Mesodermal cell (in vitro differentiated cells): ENCODE measurements around the gene COL4A2.

ENCODE experiments used
- H3K27ac ChIP-seq: 2 replicates; pipeline ENCODE4 v1.7.0; 2013; ENCODE audit warnings: mild to moderate bottlenecking, low read depth, low read length, moderate library complexity; ENCODE audit not compliant: severe bottlenecking
- H3K36me3 ChIP-seq: 2 replicates; pipeline ENCODE4 v1.7.1; 2013; ENCODE audit warnings: mild to moderate bottlenecking, low read length, moderate library complexity; ENCODE audit not compliant: control insufficient read depth, insufficient read depth
- H3K4me1 ChIP-seq: one replicate; pipeline ENCODE4 v1.7.1; 2013; ENCODE audit warnings: mild to moderate bottlenecking, low read length; ENCODE audit not compliant: insufficient read depth, control insufficient read depth, poor library complexity, severe bottlenecking
- H3K4me3 ChIP-seq: 2 replicates; pipeline ENCODE4 v1.7.0; 2013; ENCODE audit warnings: low read length, control low read depth, mild to moderate bottlenecking; ENCODE audit not compliant: insufficient read depth, poor library complexity, severe bottlenecking; ENCODE audit errors: extremely low read depth
- H3K9me3 ChIP-seq: 2 replicates; pipeline ENCODE4 v1.7.1; 2013; ENCODE audit warnings: mild to moderate bottlenecking, low read length, moderate library complexity; ENCODE audit not compliant: control insufficient read depth
- WGBS, 2 experiments: methylation state at CpG; one replicate each; pipeline ENCODE4 v1.1.5; 2013; ENCODE audit warnings: missing lambda C conversion rate in 2 of 2; ENCODE audit not compliant: insufficient coverage in 2 of 2; 5-methylcytosine and 5-hydroxymethylcytosine counted together

COL4A2 gene

DNA sequence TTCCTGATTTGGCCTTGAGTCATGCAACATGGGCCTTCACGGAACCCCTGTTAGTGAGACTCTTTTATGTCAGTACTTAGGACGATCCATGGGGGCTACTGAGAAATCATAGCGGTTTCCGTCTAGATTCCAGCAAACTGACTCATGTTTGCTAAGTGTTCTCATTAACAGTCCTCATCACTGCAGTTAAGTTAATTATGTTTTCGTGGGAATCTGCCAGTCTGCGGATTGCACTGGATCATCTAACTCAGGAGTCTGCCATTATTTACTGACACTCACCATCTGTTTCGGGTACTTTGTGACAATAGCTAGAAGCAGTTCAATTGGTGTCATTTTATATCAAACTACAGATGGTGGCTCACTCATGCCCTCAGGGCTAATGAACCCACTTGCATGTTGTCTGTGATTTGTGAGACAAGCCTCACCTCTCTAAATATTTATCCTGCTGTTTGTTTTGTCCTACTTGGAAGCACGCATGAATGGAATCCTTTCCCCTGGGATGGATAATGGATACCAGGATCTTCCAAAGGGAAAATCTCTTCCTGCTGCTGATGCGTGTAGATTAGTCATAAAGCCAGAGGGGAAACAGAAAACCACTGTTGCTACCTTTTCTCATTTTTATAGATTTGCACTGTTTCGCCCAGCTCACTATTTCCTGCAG, 192.7 kb downstream of the COL4A2 start:
- Histone ChIP-seq H3K36me3 (peaks cover 99% of the 10 kb centered on the region), H3K4me1 (peaks cover 8% of the 10 kb centered on the region), H3K9me3 (no peaks in the 10 kb centered on the region), H3K4me3 (no peak overlapping the region), H3K27ac (no peak overlapping the region)
- WGBS, 2 experiments: 94 to 99% methylated on average over 8 to 10 of the region's 10 CpGs

DNA sequence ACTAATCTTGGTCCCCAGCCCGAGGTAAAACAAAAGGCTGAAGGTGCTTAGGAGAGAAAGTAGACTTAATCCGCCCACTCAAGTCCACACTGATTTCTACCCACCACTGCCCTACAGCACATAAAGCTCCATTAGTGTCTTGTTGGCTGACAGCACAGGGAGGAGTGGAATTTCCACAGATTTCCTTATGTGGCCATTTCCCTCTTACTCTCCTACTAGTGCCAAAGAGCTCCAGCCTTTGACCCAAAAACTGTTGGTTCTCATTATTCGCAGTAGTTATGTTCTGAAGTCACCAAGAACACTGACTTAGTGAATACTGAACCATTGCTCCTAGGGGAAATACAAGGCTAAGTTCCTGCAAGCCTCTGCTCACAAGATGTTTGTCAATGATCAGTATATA, 193.3 kb downstream of the COL4A2 start:
- H3K36me3 ChIP-seq: peaks cover 99% of the 10 kb centered on the region

DNA sequence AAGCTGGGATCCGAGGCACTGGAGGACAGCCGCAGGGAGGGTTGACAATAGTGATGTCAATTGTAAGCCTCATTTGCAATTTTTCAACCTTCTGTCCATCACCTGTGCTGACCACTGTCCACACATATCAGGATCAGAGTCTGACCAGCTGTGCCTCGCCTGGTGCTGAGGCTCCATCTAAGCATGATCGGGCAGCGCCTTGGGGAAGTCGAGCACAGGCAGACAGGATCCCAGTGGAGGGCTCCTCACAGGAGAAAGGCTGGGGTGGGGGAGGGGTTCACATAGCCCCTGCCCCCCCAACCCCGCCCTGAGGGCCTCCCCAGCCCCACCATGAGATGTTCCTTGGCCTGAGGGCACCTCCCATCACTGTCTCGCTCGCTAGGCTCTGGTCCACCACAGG, 194.1 kb downstream of the COL4A2 start:
- peaks cover 99% of the 10 kb centered on the region for H3K36me3 ChIP-seq
- 88 to 100% methylated on average over 1 to 6 of the region's 9 CpGs for WGBS, 2 experiments
- no peaks in the 10 kb centered on the region for H3K9me3 ChIP-seq
- no peak overlapping the region for H3K4me3 ChIP-seq
- no peak overlapping the region for H3K27ac ChIP-seq
- peaks cover 8% of the 10 kb centered on the region for H3K4me1 ChIP-seq

More for the DNA sequence above, 193.3 kb downstream of the COL4A2 start:
- peaks cover 8% of the 10 kb centered on the region for H3K4me1 ChIP-seq
- H3K9me3 ChIP-seq: no peaks in the 10 kb centered on the region
- H3K4me3 ChIP-seq: no peak overlapping the region
- 87 to 100% methylated on average over 1 to 2 of the region's 3 CpGs for WGBS, 2 experiments
- H3K27ac ChIP-seq: no peak overlapping the region

DNA sequence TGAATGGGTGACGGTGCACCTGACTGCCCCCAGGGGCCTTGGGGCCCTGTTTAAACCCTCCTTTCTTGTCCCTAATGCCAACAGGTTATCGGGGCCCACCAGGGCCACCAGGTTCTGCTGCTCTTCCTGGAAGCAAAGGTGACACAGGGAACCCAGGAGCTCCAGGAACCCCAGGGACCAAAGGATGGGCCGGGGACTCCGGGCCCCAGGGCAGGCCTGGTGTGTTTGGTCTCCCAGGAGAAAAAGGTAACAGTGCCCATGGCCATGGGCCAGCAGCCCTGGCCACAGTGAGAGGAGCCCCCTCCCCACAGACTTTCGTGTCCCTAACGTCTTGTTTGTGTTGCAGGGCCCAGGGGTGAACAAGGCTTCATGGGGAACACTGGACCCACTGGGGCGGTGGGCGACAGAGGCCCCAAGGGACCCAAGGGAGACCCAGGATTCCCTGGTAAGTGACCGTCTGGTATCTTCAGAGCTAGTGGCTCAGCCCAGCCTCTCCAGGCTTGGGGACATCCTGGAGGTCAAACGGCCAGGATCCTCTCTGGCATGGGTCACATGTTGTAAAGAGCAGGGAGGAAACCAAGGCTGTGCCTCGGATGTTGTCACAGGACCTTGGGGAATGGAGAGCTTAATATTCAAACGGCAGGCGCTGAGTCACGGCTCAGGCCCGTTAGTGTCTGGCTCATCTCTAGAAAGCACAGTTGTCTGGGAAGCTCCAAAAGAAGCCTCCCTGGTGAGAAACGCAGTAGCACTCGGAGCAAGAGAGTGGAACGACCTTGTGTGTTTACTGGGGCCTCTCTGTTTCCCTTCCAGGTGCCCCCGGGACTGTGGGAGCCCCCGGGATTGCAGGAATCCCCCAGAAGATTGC, 196.2 kb downstream of the COL4A2 start:
- no peak overlapping the region for H3K4me3 ChIP-seq
- peak overlapping the region; percentile 16 for H3K27ac ChIP-seq
- no peaks in the 10 kb centered on the region for H3K9me3 ChIP-seq
- H3K36me3 ChIP-seq: peaks cover 100% of the 10 kb centered on the region
- H3K4me1 ChIP-seq: peaks cover 6% of the 10 kb centered on the region
- 84 to 87% methylated on average over 16 to 17 of the region's 20 CpGs for WGBS, 2 experiments

DNA sequence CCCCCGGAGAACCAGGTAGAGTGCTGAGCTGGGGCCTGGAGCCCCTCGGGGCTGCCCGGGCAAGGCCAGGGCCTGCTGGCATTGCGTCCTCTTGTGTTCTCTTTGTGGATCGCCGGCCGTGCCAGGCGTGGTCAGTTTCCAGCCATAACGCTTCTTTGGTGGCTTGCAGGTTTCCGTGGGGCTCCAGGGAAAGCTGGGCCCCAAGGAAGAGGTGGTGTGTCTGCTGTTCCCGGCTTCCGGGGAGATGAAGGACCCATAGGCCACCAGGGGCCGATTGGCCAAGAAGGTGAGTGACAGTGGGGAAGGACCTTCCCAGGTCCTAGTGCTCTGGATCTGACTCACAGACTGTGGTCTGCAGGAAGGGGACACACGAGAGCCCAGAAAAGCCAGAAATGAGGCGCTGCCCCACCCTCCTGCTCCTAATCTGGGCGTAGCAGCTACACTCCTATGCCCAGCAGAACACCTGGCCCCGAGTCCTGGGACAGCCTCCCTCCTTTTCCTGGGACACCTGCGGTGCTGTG, 197.0 kb downstream of the COL4A2 start:
- peaks cover 100% of the 10 kb centered on the region for H3K36me3 ChIP-seq
- H3K4me1 ChIP-seq: peaks cover 4% of the 10 kb centered on the region
- H3K27ac ChIP-seq: peak overlapping the region; percentile 16
- no peak overlapping the region for H3K4me3 ChIP-seq
- H3K9me3 ChIP-seq: no peaks in the 10 kb centered on the region
- WGBS, 2 experiments: 93 to 97% methylated on average over 14 to 18 of the region's 18 CpGs

DNA sequence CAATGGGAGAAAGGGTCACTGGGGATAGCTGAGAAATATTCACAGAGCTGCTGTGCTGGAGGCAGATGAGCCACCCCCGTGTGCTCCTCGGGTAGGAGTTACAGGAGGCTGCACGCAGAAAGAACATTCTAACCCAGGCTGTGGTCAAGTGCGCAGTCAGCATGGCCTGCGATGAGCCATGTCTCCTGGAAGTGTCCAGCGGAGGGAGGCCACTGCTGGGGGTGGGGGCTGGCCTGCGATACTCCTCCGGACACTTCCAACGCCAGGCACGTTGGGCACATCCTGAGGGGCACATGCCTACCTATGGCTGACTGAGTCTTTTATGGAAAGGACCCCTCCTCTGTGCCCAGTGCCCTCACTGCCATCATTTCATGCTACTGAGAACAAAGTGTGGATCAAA, 198.5 kb downstream of the COL4A2 start:
- WGBS, 2 experiments: 95% methylated on average over 10 of the region's 10 CpGs
- Histone ChIP-seq H3K27ac (no peak overlapping the region), H3K4me1 (peaks cover 10% of the 10 kb centered on the region), H3K36me3 (peaks cover 99% of the 10 kb centered on the region), H3K4me3 (no peak overlapping the region), H3K9me3 (no peaks in the 10 kb centered on the region)

DNA sequence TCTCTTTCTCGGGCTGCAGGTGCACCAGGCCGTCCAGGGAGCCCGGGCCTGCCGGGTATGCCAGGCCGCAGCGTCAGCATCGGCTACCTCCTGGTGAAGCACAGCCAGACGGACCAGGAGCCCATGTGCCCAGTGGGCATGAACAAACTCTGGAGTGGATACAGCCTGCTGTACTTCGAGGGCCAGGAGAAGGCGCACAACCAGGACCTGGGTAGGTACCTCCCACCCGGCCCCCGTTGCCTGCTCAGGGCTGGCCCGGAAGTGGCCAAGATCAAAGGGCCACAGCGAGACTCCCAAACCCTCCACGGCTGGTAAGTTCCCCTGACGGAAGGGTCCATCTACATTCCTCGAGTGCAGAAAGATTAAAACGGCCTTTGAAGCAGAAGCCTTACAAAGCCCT, 199.3 kb downstream of the COL4A2 start:
- H3K4me1 ChIP-seq: peaks cover 10% of the 10 kb centered on the region
- no peaks in the 10 kb centered on the region for H3K9me3 ChIP-seq
- H3K27ac ChIP-seq: no peak overlapping the region
- no peak overlapping the region for H3K4me3 ChIP-seq
- peaks cover 99% of the 10 kb centered on the region for H3K36me3 ChIP-seq
- 97 to 98% methylated on average over 16 to 18 of the region's 18 CpGs for WGBS, 2 experiments

DNA sequence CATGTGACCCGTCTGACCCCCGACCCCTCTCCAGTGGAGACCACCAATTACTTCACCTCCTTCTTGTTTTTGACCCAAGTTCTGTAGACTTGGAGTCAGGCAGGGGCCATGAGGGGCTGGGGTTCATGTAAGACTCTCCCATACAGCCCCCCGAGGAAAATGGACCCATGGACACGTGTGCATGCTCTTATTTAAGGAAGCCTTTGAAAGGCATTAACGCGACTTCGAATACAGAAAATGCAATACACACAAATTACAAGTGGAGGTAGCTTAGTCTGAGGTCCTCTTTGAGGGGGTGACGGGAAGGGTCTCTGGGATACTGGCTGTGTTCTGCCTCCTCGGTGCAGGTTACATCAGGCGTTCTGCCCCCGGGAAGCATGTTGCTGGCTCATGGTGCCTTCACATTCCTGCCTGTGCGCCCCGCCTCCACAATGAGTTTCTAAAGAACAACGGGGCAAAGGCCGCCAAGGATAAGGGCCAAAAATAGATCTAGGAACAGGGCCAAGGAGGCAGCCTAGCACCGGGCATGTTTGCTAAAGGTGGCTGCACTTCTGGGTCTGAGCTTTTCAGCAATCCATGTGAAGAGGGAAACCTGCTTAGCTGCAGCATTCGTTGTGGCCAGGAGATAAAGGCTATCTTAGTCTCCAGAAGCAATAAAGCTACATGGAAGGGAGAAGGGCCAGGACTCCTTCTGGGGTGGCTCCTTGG, 199.9 kb downstream of the COL4A2 start:
- WGBS, 2 experiments: 85 to 99% methylated on average over 13 of the region's 17 CpGs
- H3K9me3 ChIP-seq: no peaks in the 10 kb centered on the region
- H3K27ac ChIP-seq: no peak overlapping the region
- H3K4me1 ChIP-seq: peaks cover 10% of the 10 kb centered on the region
- peaks cover 99% of the 10 kb centered on the region for H3K36me3 ChIP-seq
- no peak overlapping the region for H3K4me3 ChIP-seq

DNA sequence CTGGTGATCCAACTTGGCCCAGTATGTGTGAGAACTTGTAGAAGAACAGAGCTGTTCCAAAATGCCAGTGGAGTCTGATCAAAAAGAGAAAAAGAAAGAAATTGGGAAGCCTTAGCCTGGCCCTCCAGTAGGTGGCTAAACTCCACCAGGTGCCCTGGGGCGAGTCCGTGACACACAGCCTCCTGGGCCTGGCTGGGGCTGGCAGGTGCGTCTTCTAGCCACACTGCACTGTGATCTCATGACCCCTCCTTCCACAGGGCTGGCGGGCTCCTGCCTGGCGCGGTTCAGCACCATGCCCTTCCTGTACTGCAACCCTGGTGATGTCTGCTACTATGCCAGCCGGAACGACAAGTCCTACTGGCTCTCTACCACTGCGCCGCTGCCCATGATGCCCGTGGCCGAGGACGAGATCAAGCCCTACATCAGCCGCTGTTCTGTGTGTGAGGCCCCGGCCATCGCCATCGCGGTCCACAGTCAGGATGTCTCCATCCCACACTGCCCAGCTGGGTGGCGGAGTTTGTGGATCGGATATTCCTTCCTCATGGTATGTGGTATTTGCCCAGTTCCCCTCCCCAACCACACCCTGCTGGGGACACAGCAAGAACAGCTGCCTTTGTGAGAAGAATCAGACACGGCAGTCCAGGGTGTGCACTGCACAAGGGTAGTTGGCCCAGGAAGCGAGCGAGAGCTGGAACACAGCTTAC, 200.7 kb downstream of the COL4A2 start:
- H3K36me3 ChIP-seq: peaks cover 99% of the 10 kb centered on the region
- 91 to 95% methylated on average over 19 to 21 of the region's 23 CpGs for WGBS, 2 experiments
- H3K4me1 ChIP-seq: peaks cover 10% of the 10 kb centered on the region
- H3K9me3 ChIP-seq: no peaks in the 10 kb centered on the region
- no peak overlapping the region for H3K27ac ChIP-seq
- H3K4me3 ChIP-seq: no peak overlapping the region

DNA sequence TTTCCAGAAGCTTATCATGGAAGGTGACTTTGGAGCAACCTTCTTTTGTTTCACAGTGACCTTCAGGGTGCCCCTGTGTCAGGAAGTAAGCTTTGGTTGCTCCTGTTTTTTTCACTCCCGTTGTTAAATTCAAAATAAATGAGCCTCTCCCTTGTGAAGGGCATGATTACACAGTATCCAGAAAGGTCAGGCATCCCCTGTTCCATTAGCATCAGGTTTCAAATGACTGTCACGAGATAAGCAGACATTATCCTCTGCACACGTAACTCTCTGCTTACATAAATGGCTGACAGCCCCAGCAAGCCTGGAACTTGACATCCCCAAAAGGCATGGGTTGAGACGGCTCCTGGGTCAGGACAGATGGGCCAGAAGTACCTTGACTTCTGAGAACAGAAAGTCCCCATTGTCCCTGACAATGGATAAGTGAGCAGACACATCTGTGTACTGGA, 202.4 kb downstream of the COL4A2 start:
- no peaks in the 10 kb centered on the region for H3K9me3 ChIP-seq
- peaks cover 99% of the 10 kb centered on the region for H3K36me3 ChIP-seq
- no peak overlapping the region for H3K27ac ChIP-seq
- H3K4me3 ChIP-seq: no peak overlapping the region
- H3K4me1 ChIP-seq: peaks cover 10% of the 10 kb centered on the region
- 67 to 81% methylated on average over 3 to 4 of the region's 4 CpGs for WGBS, 2 experiments
